Tibial artery (tissue), 4 donors: ENCODE measurements around the gene PXDN.

Experiments used
- DNase-seq, 2 donors: peaks; one replicate each; pipeline ENCODE4 v3.0.0-alpha.2; 2019
- H3K27ac ChIP-seq, 2 donors: fragments of 200-600 bp; sonication (generic) in 1 of 2; 1 replicate in 1 of 2; 2 replicates in 1 of 2; pipeline ENCODE4 v1.5.1; 2018 to 2019; ENCODE audit warnings: mild to moderate bottlenecking in 1 of 2
- H3K27me3 ChIP-seq, 2 donors: fragments of 200-600 bp; sonication (generic) in 1 of 2; one replicate each; pipeline versions ENCODE4 v1.5.1 to v1.6.0; 2016 to 2019
- H3K36me3 ChIP-seq, 3 donors: fragments of 200-600 bp; sonication (generic) in 2 of 3; one replicate each; pipeline ENCODE4 v1.5.1; 2016 to 2019; ENCODE audit warnings: mild to moderate bottlenecking in 2 of 3
- H3K4me1 ChIP-seq, 4 donors: fragments of 200-600 bp; sonication (generic) in 2 of 4; 1 replicate in 3 of 4; 2 replicates in 1 of 4; pipeline ENCODE4 v1.5.1; 2016 to 2019
- H3K4me3 ChIP-seq, 2 donors: fragments of 200-600 bp; sonication (generic) in 1 of 2; 1 replicate in 1 of 2; 2 replicates in 1 of 2; pipeline ENCODE4 v1.5.1; 2018 to 2019; ENCODE audit warnings: mild to moderate bottlenecking in 2 of 2
- H3K9me3 ChIP-seq, 3 donors: fragments of 200-600 bp; sonication (generic) in 1 of 3; one replicate each; pipeline ENCODE4 v1.5.1; 2016 to 2019
- intact Hi-C: fragments of 100-400 bp; cut with DNase I; formaldehyde crosslinking; loops from one replicate; pipeline ENCODE4 v1.15.0; 2023; ENCODE audit warnings: low total_unique reads
- TF ChIP-seq, protein P1 (sequence below), 2 experiments: fragments of 200-600 bp in 1 of 2; fragments of 450-650 bp in 1 of 2; IDR thresholded peaks; one replicate each; pipeline ENCODE4 v1.5.1; 2017 to 2019; ENCODE audit warnings: antibody characterized with exemption in 2 of 2, mild to moderate bottlenecking in 1 of 2, moderate library complexity in 1 of 2

PXDN gene

DNA sequence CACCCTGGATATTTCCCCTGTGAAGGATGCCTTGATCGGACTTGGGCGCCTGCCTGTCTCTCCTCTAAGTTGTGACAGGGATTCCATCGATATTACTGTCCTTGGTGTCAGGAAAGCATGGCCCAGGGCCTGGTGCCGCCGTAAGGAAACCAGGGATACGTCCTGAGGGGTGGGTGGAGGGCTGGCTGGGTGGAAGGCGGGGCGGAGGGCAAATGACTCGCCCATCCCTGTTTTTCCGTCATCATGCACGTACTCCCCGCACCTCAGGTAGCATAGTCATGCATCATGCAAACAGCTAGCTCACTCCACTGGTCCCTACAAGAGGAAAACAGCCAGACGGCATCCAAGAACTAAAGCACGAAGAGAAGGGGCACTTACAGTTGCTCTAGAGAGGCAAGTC is 57.1 kb downstream of the PXDN start:
- intact Hi-C loops: no loop called here
- TF ChIP-seq, protein P1, sequence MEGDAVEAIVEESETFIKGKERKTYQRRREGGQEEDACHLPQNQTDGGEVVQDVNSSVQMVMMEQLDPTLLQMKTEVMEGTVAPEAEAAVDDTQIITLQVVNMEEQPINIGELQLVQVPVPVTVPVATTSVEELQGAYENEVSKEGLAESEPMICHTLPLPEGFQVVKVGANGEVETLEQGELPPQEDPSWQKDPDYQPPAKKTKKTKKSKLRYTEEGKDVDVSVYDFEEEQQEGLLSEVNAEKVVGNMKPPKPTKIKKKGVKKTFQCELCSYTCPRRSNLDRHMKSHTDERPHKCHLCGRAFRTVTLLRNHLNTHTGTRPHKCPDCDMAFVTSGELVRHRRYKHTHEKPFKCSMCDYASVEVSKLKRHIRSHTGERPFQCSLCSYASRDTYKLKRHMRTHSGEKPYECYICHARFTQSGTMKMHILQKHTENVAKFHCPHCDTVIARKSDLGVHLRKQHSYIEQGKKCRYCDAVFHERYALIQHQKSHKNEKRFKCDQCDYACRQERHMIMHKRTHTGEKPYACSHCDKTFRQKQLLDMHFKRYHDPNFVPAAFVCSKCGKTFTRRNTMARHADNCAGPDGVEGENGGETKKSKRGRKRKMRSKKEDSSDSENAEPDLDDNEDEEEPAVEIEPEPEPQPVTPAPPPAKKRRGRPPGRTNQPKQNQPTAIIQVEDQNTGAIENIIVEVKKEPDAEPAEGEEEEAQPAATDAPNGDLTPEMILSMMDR (IDR thresholded peaks at IDR 0.05): no peak
- DNase-seq: no peak

DNA sequence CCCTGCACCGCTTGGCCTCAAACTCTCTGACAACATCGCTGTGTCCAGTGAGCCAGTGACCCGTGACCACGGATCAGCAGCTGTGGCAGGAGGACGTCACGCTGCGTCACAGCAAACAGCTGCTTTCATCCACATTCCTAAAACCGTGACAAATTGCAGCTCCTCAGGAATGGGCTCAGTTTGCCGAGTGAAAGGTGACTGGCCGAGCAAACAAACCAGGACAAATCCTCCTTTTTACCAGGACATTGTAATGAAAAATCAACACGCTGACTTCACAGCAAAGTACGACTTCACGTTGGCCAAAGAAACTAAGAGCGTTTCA is 57.6 kb downstream of the PXDN start:
- peaks cover 0 to 8% (median 0%) of the 10 kb centered on the region in 4 donors for H3K4me1 ChIP-seq
- H3K36me3 ChIP-seq: peaks cover 26 to 65% (median 46%) of the 10 kb centered on the region in 3 donors
- no peak overlapping the region for H3K4me3 ChIP-seq
- no peaks in the 10 kb centered on the region for H3K9me3 ChIP-seq
- DNase-seq: no peak
- H3K27me3 ChIP-seq: no peaks in the 10 kb centered on the region
- H3K27ac ChIP-seq: no peak overlapping the region
- intact Hi-C loops: no loop called here
- TF ChIP-seq, protein P1 (IDR thresholded peaks at IDR 0.05): no peak

More for the DNA sequence above, 57.1 kb downstream of the PXDN start:
- H3K27me3 ChIP-seq: no peaks in the 10 kb centered on the region
- no peaks in the 10 kb centered on the region for H3K9me3 ChIP-seq
- no peak overlapping the region for H3K4me3 ChIP-seq
- no peak overlapping the region for H3K27ac ChIP-seq
- H3K36me3 ChIP-seq: peaks cover 30 to 65% (median 48%) of the 10 kb centered on the region in 3 donors
- peaks cover 0 to 8% (median 0%) of the 10 kb centered on the region in 4 donors for H3K4me1 ChIP-seq

DNA sequence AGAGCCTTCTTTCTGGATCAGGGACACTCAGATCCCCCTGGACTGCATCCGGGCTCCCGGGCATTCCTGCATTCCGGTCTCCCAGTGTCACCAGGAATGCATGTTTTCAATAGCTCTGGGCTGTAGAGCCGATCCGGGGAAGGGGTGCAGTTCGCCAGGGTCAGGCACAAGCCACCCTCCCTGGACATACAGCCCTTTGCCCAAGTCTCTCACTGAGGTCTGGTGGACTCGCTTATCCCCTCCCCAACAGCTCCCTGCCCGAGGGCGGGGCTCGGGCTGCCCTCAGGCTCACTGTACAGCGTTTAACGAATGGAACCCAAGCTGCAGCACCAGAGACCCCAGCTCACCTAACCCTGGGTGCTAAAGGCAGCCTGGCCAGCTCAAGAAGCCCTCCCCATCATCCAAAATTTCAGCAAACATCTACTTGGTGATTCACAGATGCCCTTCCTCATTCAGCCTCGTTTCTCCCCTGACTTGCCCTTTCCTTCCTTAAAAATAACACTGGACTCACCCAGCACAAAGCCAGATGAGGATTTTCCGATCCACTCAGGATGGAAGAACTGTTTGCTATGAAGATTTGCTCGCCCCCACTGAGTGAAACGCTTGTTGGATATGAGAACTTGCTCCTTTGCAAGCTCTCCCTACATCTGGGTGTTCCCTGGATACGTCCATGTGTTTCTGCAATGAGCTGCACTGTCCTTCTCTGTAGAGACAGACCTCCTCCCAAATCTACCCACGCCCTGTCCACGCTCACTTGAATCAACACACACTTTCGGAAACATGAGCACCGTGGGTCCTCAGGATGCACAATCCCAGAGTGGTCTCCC is 58.1 kb downstream of the PXDN start:
- Histone ChIP-seq H3K9me3 (no peaks in the 10 kb centered on the region), H3K27me3 (no peaks in the 10 kb centered on the region), H3K27ac (no peak overlapping the region), H3K4me3 (no peak overlapping the region), H3K36me3 (peaks cover 26 to 65% (median 50%) of the 10 kb centered on the region in 3 donors), H3K4me1 (peaks cover 0 to 8% (median 0%) of the 10 kb centered on the region in 4 donors)
- intact Hi-C loops: no loop called here
- TF ChIP-seq, protein P1 (IDR thresholded peaks at IDR 0.05): no peak
- no peak for DNase-seq

DNA sequence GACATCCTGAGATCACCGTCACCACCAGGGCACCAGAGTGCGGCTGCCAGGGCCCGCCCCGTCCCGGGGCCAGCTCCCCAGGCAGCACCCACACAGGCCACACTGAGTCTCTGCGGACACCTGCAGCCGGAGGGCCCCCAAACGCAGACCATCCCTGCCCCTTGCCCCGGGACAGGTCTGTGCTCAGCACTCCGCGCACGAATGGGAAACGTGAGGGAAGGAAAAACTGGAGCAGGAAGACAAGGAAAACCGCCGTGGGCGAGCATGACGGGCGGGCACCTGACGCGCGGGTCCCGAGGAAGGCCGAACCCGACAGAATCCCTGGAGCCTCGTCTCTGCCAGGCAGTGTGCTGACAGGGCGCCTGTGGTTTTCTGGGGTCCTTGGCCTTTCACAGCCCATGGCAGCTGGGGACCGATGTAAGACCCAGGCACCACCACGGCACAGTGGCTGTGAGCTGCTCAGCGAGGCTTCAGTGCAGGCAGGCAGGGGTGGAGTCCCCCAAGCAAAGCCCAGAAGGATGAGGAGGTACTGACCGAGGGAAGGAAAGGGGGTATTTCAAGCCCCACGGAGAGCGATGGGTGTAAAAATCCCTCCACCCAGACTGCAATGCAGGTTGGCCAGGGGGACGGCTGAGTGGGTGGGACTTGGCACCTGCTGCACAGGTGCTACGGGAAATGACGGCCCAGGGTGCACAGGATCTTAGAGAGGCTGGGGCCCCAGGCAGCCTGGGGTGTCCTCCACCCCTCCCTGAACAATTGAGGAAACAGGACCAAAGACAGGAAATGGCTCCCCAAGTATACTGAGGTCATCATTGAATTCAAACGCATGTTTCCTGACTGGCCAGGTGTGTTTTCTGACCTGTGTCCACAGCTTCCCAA is 59.0 kb downstream of the PXDN start:
- no peaks in the 10 kb centered on the region for H3K27me3 ChIP-seq
- no peak overlapping the region for H3K27ac ChIP-seq
- DNase-seq: no peak
- TF ChIP-seq, protein P1 (IDR thresholded peaks at IDR 0.05): no peak
- intact Hi-C loops: no loop called here
- H3K9me3 ChIP-seq: no peaks in the 10 kb centered on the region
- peaks cover 0 to 8% (median 0%) of the 10 kb centered on the region in 4 donors for H3K4me1 ChIP-seq
- H3K36me3 ChIP-seq: peaks cover 30 to 73% (median 59%) of the 10 kb centered on the region in 3 donors
- H3K4me3 ChIP-seq: no peak overlapping the region

DNA sequence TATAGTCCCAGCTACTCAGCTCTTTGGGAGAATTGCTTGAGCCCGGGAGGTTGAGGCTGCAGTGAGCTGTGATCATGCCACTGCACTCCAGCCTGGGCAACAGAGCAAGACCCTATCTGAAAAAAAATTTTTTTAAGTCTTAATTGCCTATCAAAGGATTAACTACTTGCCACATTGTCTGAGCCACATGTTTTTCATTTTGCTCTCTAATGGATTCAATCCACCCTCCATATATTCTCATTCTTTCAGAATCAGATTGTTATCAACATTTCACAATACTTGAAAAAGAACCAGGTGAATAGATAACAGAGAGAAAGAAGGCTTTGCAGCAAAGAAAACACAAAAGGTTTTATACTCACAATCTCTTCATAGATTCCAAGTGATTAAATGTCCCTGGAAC is 61.0 kb downstream of the PXDN start:
- no peak for DNase-seq
- Histone ChIP-seq H3K27me3 (no peaks in the 10 kb centered on the region), H3K4me1 (peaks cover 0 to 8% (median 0%) of the 10 kb centered on the region in 4 donors), H3K4me3 (no peak overlapping the region), H3K36me3 (peaks cover 50 to 84% (median 63%) of the 10 kb centered on the region in 3 donors), H3K27ac (no peak overlapping the region), H3K9me3 (no peaks in the 10 kb centered on the region)
- intact Hi-C loops: no loop called here
- TF ChIP-seq, protein P1 (IDR thresholded peaks at IDR 0.05): no peak
